Left kidney (tissue), 2 donors: Measurements from ENCODE around the gene MRFAP1L1. TPM values are rescaled to one million over a fixed set of nuclear protein-coding genes. Genes with fewer than 3 reads are reported as not detected.
"Not testable (repeated sequence)": the region's sequence is repeated elsewhere in the genome, so short reads cannot be mapped to it uniquely, and the experiment has no call there.

ENCODE experiments used
- DNase-seq: peaks from one replicate; pipeline ENCODE4 v3.0.0-alpha.2; 2013
- polyA plus RNA-seq: library from polyadenylated mRNA; unstranded; fragments of 120-200 nt; gene quantifications from one replicate; pipeline ENCODE4 v1.2.1, GENCODE V29; 2013; ENCODE audit not compliant: insufficient read length

The MRFAP1L1 gene
- polyA plus RNA-seq, 1 donor, result 124 TPM

GRCh38 chr4:6742507-6742906 is 32.8 kb upstream of the MRFAP1L1 start:
- no peak for DNase-seq

GRCh38 chr4:6740347-6740746 is 30.7 kb upstream of the MRFAP1L1 start:
- no peak for DNase-seq

- DNase-seq, result no peak
These were observed 30.3 kb upstream of the MRFAP1L1 start for GRCh38 chr4:6739920-6740319.

GRCh38 chr4:6734165-6734786 is 24.6 kb upstream of the MRFAP1L1 start:
- no peak for DNase-seq

GRCh38 chr4:6733358-6734164 is 23.9 kb upstream of the MRFAP1L1 start:
- DNase-seq, result no peak

- DNase-seq, result no peak
These were observed 23.0 kb upstream of the MRFAP1L1 start for GRCh38 chr4:6732441-6733357.

GRCh38 chr4:6731780-6732179 is 22.1 kb upstream of the MRFAP1L1 start:
- DNase-seq, result no peak

- no peak for DNase-seq
These were observed 21.6 kb upstream of the MRFAP1L1 start for GRCh38 chr4:6731318-6731675.

GRCh38 chr4:6730603-6731317 is 21.1 kb upstream of the MRFAP1L1 start:
- DNase-seq, result no peak

GRCh38 chr4:6728320-6729029 is 18.8 kb upstream of the MRFAP1L1 start:
- no peak for DNase-seq

- no peak for DNase-seq
These were observed 18.2 kb upstream of the MRFAP1L1 start for GRCh38 chr4:6727943-6728250.

- DNase-seq, result no peak
These were observed 17.6 kb upstream of the MRFAP1L1 start for GRCh38 chr4:6727081-6727942.

- DNase-seq, result not testable (repeated sequence)
These were observed 15.8 kb upstream of the MRFAP1L1 start for GRCh38 chr4:6725427-6725961.

GRCh38 chr4:6724421-6725111 is 14.9 kb upstream of the MRFAP1L1 start:
- DNase-seq, result no peak

GRCh38 chr4:6723851-6724250 is 14.2 kb upstream of the MRFAP1L1 start:
- no peak for DNase-seq

GRCh38 chr4:6722891-6723290 is 13.2 kb upstream of the MRFAP1L1 start:
- DNase-seq, result no peak

- no peak for DNase-seq
These were observed 11.5 kb upstream of the MRFAP1L1 start for GRCh38 chr4:6721121-6721520.

- DNase-seq, result peak; percentile 81
These were observed 10.6 kb upstream of the MRFAP1L1 start for GRCh38 chr4:6720202-6720699.

GRCh38 chr4:6719611-6720179 is 10.0 kb upstream of the MRFAP1L1 start:
- no peak for DNase-seq
